ENCODE measurements around the gene SZRD1.

- TF ChIP-seq, protein P1, sequence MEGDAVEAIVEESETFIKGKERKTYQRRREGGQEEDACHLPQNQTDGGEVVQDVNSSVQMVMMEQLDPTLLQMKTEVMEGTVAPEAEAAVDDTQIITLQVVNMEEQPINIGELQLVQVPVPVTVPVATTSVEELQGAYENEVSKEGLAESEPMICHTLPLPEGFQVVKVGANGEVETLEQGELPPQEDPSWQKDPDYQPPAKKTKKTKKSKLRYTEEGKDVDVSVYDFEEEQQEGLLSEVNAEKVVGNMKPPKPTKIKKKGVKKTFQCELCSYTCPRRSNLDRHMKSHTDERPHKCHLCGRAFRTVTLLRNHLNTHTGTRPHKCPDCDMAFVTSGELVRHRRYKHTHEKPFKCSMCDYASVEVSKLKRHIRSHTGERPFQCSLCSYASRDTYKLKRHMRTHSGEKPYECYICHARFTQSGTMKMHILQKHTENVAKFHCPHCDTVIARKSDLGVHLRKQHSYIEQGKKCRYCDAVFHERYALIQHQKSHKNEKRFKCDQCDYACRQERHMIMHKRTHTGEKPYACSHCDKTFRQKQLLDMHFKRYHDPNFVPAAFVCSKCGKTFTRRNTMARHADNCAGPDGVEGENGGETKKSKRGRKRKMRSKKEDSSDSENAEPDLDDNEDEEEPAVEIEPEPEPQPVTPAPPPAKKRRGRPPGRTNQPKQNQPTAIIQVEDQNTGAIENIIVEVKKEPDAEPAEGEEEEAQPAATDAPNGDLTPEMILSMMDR (conservative IDR thresholded peaks at IDR 0.05 in 1 of 2, IDR thresholded peaks at IDR 0.05 in 1 of 2; ENCODE audit: extremely low read depth in 1 of 2, insufficient read depth in 1 of 2, low read depth in 1 of 2, low read length in 2 of 2) = no peak
- no peak for TF ChIP-seq EZH2 (IDR thresholded peaks at IDR 0.05; ENCODE audit: borderline replicate concordance, low read length)
These were observed 77.1 kb downstream of the SZRD1 start for GRCh38 chr1:16443975-16444770.
